ENCODE measurements around the gene MAPKBP1.

MAPKBP1 gene

DNA sequence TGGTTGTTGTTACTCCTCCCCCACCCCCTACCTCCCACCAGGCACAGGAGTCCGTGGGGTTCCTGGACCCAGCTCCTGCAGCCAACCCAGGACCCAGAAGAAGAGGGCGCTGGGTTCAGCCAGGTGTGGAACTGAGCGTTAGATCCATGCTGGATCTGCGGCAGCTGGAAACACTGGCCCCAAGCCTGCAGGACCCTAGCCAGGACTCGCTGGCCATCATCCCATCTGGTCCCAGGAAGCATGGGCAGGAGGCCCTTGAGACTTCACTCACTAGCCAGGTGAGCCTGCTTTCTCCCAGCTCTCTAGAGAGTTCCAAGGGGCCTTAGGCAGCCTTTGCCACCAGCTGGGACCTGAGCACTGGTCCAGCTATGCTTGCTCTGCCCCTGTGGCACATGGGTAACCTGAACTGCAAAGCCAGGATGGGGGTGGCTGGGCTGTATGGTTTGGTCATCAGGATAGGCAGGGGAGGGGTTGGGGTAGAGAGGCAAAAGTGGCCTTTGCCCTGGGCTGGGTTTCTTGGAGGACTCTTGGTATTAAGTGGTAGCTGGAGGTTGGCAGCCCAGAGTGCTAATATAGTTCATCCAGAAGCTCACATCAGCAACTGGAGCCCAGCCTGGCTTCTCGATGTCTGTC lies 46.6 kb downstream of the MAPKBP1 start:
- H3K4me1 ChIP-seq, result no peaks in the 10 kb centered on the region
- no peak overlapping the region for H3K4me3 ChIP-seq (ENCODE audit: low read depth, low read length)
- no peak for DNase-seq
- TF ChIP-seq, protein P1, sequence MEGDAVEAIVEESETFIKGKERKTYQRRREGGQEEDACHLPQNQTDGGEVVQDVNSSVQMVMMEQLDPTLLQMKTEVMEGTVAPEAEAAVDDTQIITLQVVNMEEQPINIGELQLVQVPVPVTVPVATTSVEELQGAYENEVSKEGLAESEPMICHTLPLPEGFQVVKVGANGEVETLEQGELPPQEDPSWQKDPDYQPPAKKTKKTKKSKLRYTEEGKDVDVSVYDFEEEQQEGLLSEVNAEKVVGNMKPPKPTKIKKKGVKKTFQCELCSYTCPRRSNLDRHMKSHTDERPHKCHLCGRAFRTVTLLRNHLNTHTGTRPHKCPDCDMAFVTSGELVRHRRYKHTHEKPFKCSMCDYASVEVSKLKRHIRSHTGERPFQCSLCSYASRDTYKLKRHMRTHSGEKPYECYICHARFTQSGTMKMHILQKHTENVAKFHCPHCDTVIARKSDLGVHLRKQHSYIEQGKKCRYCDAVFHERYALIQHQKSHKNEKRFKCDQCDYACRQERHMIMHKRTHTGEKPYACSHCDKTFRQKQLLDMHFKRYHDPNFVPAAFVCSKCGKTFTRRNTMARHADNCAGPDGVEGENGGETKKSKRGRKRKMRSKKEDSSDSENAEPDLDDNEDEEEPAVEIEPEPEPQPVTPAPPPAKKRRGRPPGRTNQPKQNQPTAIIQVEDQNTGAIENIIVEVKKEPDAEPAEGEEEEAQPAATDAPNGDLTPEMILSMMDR (IDR thresholded peaks at IDR 0.05; ENCODE audit: low read depth, low read length), result no peak
- H3K27me3 ChIP-seq, result no peaks in the 10 kb centered on the region
- peaks cover 8% of the 10 kb centered on the region for H3K36me3 ChIP-seq
- H3K9me3 ChIP-seq, result no peaks in the 10 kb centered on the region

DNA sequence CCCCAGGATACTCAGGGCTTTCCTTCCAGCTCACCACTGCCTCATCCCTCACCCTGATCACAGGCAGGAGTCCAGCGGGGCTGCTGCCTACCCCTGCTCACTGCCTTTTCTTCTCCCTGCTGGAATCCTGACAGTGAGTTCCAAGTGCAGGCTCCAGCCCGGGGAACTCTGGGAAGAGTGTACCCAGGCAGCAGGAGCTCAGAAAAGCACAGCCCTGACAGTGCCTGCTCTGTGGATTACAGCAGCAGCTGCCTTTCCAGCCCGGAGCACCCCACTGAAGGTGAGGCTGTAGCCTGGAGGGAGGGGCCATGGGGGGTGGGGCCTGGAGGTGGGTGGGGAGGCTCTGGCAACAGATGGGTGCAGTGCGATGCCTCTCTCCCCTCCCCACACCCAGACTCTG lies 47.5 kb downstream of the MAPKBP1 start:
- Histone ChIP-seq H3K36me3 (peaks cover 8% of the 10 kb centered on the region), H3K27me3 (no peaks in the 10 kb centered on the region), H3K9me3 (no peaks in the 10 kb centered on the region), H3K4me3 (ENCODE audit: low read depth, low read length) (no peak overlapping the region), H3K4me1 (no peaks in the 10 kb centered on the region)
- TF ChIP-seq, protein P1 (IDR thresholded peaks at IDR 0.05; ENCODE audit: low read depth, low read length), result no peak
- DNase-seq, result no peak

DNA sequence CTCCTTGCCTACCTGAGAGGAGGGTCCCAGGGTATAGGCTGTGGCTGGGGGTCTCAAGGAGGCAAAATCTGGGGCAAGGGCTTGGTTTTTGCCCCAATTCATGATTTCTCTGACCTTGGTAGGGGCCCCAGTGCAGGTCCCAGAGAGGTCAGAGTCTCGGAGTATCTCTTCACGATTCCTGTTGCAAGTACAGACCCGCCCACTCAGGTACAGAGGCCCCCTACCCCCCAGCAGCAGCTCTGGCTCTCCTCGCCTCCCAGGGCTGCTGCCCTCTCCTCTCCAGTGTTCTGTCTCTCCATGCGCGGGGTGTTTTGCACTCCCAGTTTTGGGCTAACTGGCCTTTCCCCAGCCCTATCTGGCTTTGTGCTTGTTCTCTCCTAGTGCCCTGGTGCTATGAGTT lies 48.2 kb downstream of the MAPKBP1 start:
- TF ChIP-seq, protein P1 (IDR thresholded peaks at IDR 0.05; ENCODE audit: low read depth, low read length), result no peak
- Histone ChIP-seq H3K36me3 (peaks cover 8% of the 10 kb centered on the region), H3K9me3 (no peaks in the 10 kb centered on the region)

GRCh38 chr15:41822957-41823356 lies 48.7 kb downstream of the MAPKBP1 start:
- H3K36me3 ChIP-seq, result peaks cover 8% of the 10 kb centered on the region

More for the DNA sequence above, 48.2 kb downstream of the MAPKBP1 start:
- H3K4me3 ChIP-seq (ENCODE audit: low read depth, low read length), result no peak overlapping the region
- no peaks in the 10 kb centered on the region for H3K4me1 ChIP-seq
- no peaks in the 10 kb centered on the region for H3K27me3 ChIP-seq
- no peak for DNase-seq

GRCh38 chr15:41823502-41823901 lies 49.2 kb downstream of the MAPKBP1 start:
- Histone ChIP-seq H3K4me3 (ENCODE audit: low read depth, low read length) (no peak overlapping the region), H3K27me3 (no peaks in the 10 kb centered on the region), H3K9me3 (no peaks in the 10 kb centered on the region), H3K4me1 (no peaks in the 10 kb centered on the region), H3K36me3 (peaks cover 8% of the 10 kb centered on the region)
- DNase-seq, result no peak
- TF ChIP-seq, protein P1 (IDR thresholded peaks at IDR 0.05; ENCODE audit: low read depth, low read length), result no peak

More at GRCh38 chr15:41822957-41823356, 48.7 kb downstream of the MAPKBP1 start:
- no peak overlapping the region for H3K4me3 ChIP-seq (ENCODE audit: low read depth, low read length)
- no peaks in the 10 kb centered on the region for H3K4me1 ChIP-seq
- H3K9me3 ChIP-seq, result no peaks in the 10 kb centered on the region
- DNase-seq, result no peak
- H3K27me3 ChIP-seq, result no peaks in the 10 kb centered on the region
- TF ChIP-seq, protein P1 (IDR thresholded peaks at IDR 0.05; ENCODE audit: low read depth, low read length), result no peak

DNA sequence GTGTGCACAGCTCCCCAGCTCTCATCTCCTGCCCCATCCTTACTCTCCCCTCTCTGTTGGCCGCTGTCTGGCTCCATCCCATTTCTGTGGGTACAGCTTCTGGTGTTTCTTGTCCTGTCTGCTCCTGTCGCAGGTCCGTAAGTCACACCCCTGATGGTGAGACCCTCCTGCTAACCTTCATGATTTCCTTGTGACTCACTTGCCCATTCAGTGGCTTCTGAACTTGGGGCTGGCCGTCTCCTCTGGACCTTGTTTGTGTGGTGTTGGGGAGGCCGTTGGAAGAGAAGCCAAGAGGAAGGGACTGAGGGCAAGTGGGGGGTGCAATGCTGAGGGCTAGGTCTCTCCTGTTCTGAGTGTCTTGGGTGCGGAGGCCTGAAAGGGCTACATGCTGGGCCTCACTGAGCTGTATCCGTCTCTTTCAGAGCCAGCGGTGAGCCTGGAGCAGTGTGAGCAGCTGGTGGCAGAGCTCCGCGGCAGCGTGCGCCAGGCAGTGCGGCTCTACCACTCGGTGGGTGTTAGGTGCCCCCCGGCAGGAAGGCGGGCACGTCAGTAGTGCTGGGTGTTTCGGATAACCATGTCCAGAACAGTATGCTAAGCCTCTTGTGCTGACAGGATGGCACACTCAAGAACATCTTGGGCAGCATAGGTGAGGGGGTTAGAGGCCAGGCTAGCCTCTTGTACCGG lies 49.9 kb downstream of the MAPKBP1 start:
- Histone ChIP-seq H3K4me3 (ENCODE audit: low read depth, low read length) (no peak overlapping the region), H3K9me3 (no peaks in the 10 kb centered on the region), H3K36me3 (peaks cover 8% of the 10 kb centered on the region), H3K27me3 (no peaks in the 10 kb centered on the region), H3K4me1 (no peaks in the 10 kb centered on the region)
- DNase-seq, result no peak
- TF ChIP-seq, protein P1 (IDR thresholded peaks at IDR 0.05; ENCODE audit: low read depth, low read length), result no peak

Data from BE2C (cell line).